ENCODE measurements around the gene USP6NL.

USP6NL gene

DNA sequence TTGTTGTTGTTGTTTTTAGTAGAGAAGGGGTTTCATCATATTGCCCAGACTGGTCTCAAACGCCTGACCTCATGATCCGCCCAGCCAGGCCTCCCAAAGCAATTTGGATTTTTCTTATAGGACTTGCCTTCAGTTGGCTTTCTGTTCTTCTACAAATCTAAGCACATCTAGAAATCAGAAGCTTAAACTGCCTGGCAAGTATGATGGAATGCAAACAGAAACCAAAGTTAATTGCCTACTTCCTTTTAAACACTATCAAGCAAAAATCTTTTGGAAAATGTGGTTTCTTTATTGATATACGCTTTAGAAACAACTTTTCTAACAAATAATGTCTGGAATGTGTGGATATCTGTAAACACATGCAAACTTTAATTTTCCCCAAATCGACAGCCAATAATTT, 64.9 kb downstream of the USP6NL start:
- Histone ChIP-seq H3K27ac (ENCODE audit: low read length) (no peak overlapping the region), H3K27me3 (ENCODE audit: low read depth, low read length) (no peaks in the 10 kb centered on the region), H3K9me3 (ENCODE audit: control insufficient read depth in 1 of 2, low read length in 2 of 2) (no peaks in the 10 kb centered on the region), H3K4me3 (ENCODE audit: low read depth in 1 of 2, low read length in 2 of 2) (no peak overlapping the region), H3K4me1 (ENCODE audit: control insufficient read depth in 1 of 2, insufficient read depth in 2 of 2, low read length in 2 of 2) (peaks cover 4 to 5% of the 10 kb centered on the region in 2 donors), H3K36me3 (ENCODE audit: control insufficient read depth in 1 of 2, insufficient read depth in 2 of 2, low read length in 2 of 2) (no peaks in the 10 kb centered on the region)

GRCh38 chr10:11541296-11541695, 70.2 kb downstream of the USP6NL start:
- H3K27me3 ChIP-seq (ENCODE audit: low read depth, low read length) = no peaks in the 10 kb centered on the region
- H3K4me1 ChIP-seq (ENCODE audit: control insufficient read depth in 1 of 2, insufficient read depth in 2 of 2, low read length in 2 of 2) = no peaks in the 10 kb centered on the region
- H3K27ac ChIP-seq (ENCODE audit: low read length) = no peak overlapping the region
- no peaks in the 10 kb centered on the region for H3K36me3 ChIP-seq (ENCODE audit: control insufficient read depth in 1 of 2, insufficient read depth in 2 of 2, low read length in 2 of 2)
- no peak overlapping the region for H3K4me3 ChIP-seq (ENCODE audit: low read depth in 1 of 2, low read length in 2 of 2)
- H3K9me3 ChIP-seq (ENCODE audit: control insufficient read depth in 1 of 2, low read length in 2 of 2) = no peaks in the 10 kb centered on the region

DNA sequence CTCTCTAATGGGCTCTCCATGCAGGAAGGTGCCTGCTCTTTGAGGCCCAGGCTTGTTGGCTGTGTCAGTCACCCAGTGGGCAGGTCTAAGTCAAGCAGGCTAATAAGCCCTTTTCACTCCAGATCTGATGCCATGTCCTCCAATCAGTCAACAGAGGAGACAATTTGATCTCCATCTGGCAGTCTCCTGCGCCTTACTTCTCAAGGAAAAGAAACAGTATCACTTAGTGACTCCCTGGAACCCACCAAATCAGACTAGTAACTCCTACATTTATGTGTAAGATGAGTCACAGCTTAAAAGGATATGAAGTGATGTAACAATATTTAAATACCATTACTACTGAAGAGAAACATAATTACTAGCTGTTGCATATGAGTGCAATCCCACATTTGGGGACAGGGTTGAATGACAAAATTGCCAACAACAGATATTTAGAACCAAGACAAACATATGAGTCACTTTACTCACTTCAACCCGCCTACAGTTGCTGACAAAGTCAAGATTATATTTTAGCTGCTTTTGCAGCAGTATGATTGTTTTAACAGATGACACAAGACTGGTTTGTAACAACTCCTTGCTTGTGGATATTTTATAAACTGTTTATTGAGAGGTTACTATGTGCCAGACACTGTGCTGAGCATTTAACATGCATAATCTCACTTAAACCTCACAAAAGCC, 72.1 kb downstream of the USP6NL start:
- Histone ChIP-seq H3K27me3 (ENCODE audit: low read depth, low read length) (no peaks in the 10 kb centered on the region), H3K4me3 (ENCODE audit: low read depth in 1 of 2, low read length in 2 of 2) (no peak overlapping the region), H3K4me1 (ENCODE audit: control insufficient read depth in 1 of 2, insufficient read depth in 2 of 2, low read length in 2 of 2) (no peaks in the 10 kb centered on the region), H3K27ac (ENCODE audit: low read length) (no peak overlapping the region), H3K9me3 (ENCODE audit: control insufficient read depth in 1 of 2, low read length in 2 of 2) (no peaks in the 10 kb centered on the region), H3K36me3 (ENCODE audit: control insufficient read depth in 1 of 2, insufficient read depth in 2 of 2, low read length in 2 of 2) (no peaks in the 10 kb centered on the region)

GRCh38 chr10:11538834-11539190, 72.6 kb downstream of the USP6NL start:
- Histone ChIP-seq H3K9me3 (ENCODE audit: control insufficient read depth in 1 of 2, low read length in 2 of 2) (no peaks in the 10 kb centered on the region), H3K4me3 (ENCODE audit: low read depth in 1 of 2, low read length in 2 of 2) (no peak overlapping the region), H3K27ac (ENCODE audit: low read length) (no peak overlapping the region), H3K27me3 (ENCODE audit: low read depth, low read length) (no peaks in the 10 kb centered on the region), H3K4me1 (ENCODE audit: control insufficient read depth in 1 of 2, insufficient read depth in 2 of 2, low read length in 2 of 2) (no peaks in the 10 kb centered on the region), H3K36me3 (ENCODE audit: control insufficient read depth in 1 of 2, insufficient read depth in 2 of 2, low read length in 2 of 2) (no peaks in the 10 kb centered on the region)

DNA sequence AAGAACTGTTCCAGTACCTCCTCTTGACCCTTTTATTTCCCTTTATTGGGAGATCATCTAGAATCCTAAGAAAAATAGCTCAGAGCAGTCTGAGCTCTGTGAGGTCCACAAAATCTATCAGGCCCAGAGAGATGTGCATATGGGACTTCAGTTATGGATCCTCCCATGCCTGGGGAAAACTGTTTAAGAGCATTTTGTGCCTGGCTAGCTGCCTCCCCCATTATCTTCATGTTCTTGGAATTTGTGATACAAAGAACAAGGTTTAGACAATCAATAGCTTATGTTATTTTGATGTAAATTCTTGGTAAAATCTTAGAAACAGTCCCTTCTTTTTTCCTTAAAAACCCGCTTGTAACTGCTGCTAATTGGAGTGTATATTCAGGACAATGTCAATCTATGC, 75.2 kb downstream of the USP6NL start:
- no peaks in the 10 kb centered on the region for H3K36me3 ChIP-seq (ENCODE audit: control insufficient read depth in 1 of 2, insufficient read depth in 2 of 2, low read length in 2 of 2)
- H3K4me1 ChIP-seq (ENCODE audit: control insufficient read depth in 1 of 2, insufficient read depth in 2 of 2, low read length in 2 of 2) = peaks cover 0 to 6% of the 10 kb centered on the region in 2 donors
- H3K27me3 ChIP-seq (ENCODE audit: low read depth, low read length) = no peaks in the 10 kb centered on the region
- H3K4me3 ChIP-seq (ENCODE audit: low read depth in 1 of 2, low read length in 2 of 2) = no peak overlapping the region
- H3K27ac ChIP-seq (ENCODE audit: low read length) = no peak overlapping the region
- no peaks in the 10 kb centered on the region for H3K9me3 ChIP-seq (ENCODE audit: control insufficient read depth in 1 of 2, low read length in 2 of 2)

GRCh38 chr10:11535346-11535959, 76.0 kb downstream of the USP6NL start:
- H3K27ac ChIP-seq (ENCODE audit: low read length) = no peak overlapping the region

GRCh38 chr10:11533328-11533781, 78.1 kb downstream of the USP6NL start:
- Histone ChIP-seq H3K27ac (ENCODE audit: low read length) (no peak overlapping the region), H3K4me3 (ENCODE audit: low read depth in 1 of 2, low read length in 2 of 2) (no peak overlapping the region), H3K9me3 (ENCODE audit: control insufficient read depth in 1 of 2, low read length in 2 of 2) (no peaks in the 10 kb centered on the region), H3K4me1 (ENCODE audit: control insufficient read depth in 1 of 2, insufficient read depth in 2 of 2, low read length in 2 of 2) (peaks cover 6% of the 10 kb centered on the region in 2 donors), H3K36me3 (ENCODE audit: control insufficient read depth in 1 of 2, insufficient read depth in 2 of 2, low read length in 2 of 2) (no peaks in the 10 kb centered on the region), H3K27me3 (ENCODE audit: low read depth, low read length) (no peaks in the 10 kb centered on the region)

More at GRCh38 chr10:11535346-11535959, 76.0 kb downstream of the USP6NL start:
- no peaks in the 10 kb centered on the region for H3K9me3 ChIP-seq (ENCODE audit: control insufficient read depth in 1 of 2, low read length in 2 of 2)
- no peaks in the 10 kb centered on the region for H3K27me3 ChIP-seq (ENCODE audit: low read depth, low read length)
- H3K4me3 ChIP-seq (ENCODE audit: low read depth in 1 of 2, low read length in 2 of 2) = no peak overlapping the region
- H3K4me1 ChIP-seq (ENCODE audit: control insufficient read depth in 1 of 2, insufficient read depth in 2 of 2, low read length in 2 of 2) = peaks cover 0 to 6% of the 10 kb centered on the region in 2 donors
- H3K36me3 ChIP-seq (ENCODE audit: control insufficient read depth in 1 of 2, insufficient read depth in 2 of 2, low read length in 2 of 2) = no peaks in the 10 kb centered on the region

DNA sequence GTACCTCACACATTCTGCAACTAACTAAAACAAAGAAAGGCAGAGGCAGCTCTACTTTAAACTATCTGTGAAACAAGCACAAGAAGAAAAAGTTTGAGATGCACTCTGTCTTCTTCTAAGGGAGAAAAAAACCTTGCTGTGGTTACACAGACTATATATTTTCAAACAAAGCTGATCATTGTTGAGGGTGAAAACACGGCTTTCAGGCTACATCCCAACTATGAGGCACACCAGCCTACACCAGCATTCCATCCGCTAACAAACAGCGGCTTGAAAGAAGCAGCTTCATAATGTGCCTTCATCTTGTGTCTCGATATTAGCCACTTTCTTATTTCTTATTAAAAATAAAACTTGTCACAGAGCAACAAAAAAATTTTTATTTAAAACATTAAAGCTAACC, 79.1 kb downstream of the USP6NL start:
- Histone ChIP-seq H3K4me3 (ENCODE audit: low read depth in 1 of 2, low read length in 2 of 2) (peak overlapping the region in 1 of 2 donors; percentile 33), H3K9me3 (ENCODE audit: control insufficient read depth in 1 of 2, low read length in 2 of 2) (no peaks in the 10 kb centered on the region), H3K27me3 (ENCODE audit: low read depth, low read length) (no peaks in the 10 kb centered on the region), H3K27ac (ENCODE audit: low read length) (no peak overlapping the region), H3K36me3 (ENCODE audit: control insufficient read depth in 1 of 2, insufficient read depth in 2 of 2, low read length in 2 of 2) (no peaks in the 10 kb centered on the region), H3K4me1 (ENCODE audit: control insufficient read depth in 1 of 2, insufficient read depth in 2 of 2, low read length in 2 of 2) (peaks cover 6 to 7% of the 10 kb centered on the region in 2 donors)

- no peak overlapping the region for H3K4me3 ChIP-seq (ENCODE audit: low read depth in 1 of 2, low read length in 2 of 2)
- H3K9me3 ChIP-seq (ENCODE audit: control insufficient read depth in 1 of 2, low read length in 2 of 2) = no peaks in the 10 kb centered on the region
- H3K4me1 ChIP-seq (ENCODE audit: control insufficient read depth in 1 of 2, insufficient read depth in 2 of 2, low read length in 2 of 2) = peaks cover 6 to 7% of the 10 kb centered on the region in 2 donors
- no peak overlapping the region for H3K27ac ChIP-seq (ENCODE audit: low read length)
- H3K36me3 ChIP-seq (ENCODE audit: control insufficient read depth in 1 of 2, insufficient read depth in 2 of 2, low read length in 2 of 2) = no peaks in the 10 kb centered on the region
- no peaks in the 10 kb centered on the region for H3K27me3 ChIP-seq (ENCODE audit: low read depth, low read length)
These were observed 80.6 kb downstream of the USP6NL start for GRCh38 chr10:11530806-11531205.

DNA sequence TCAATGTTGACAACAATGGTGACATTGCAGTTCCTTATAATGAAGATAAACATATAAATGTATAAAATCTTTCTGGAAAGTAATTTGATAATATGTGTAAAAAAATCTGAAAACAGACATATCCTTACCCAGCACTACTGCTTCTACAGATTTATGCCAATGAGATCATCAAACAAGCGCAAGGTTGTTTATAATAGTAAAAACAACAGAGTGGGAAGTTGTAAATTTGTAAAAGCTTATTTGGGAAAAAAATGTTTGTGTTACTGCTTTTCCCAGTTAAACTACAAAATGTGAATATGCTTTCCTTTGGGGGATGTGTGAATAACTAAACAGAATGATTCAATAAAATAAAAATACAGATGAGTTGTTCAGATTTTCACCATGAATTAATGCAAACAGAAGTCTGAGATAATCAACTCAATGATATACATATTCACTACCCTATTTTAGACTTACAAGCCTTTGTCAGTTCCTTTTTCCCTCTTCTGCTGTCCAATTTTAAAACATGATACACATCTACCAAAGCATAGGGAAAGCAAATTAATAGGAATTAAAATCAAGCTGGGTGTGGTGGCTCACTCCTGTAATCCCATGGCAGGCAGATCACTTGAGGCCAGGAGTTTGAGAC, 82.1 kb downstream of the USP6NL start:
- Histone ChIP-seq H3K4me1 (ENCODE audit: control insufficient read depth in 1 of 2, insufficient read depth in 2 of 2, low read length in 2 of 2) (peaks cover 6 to 7% of the 10 kb centered on the region in 2 donors), H3K27ac (ENCODE audit: low read length) (no peak overlapping the region), H3K27me3 (ENCODE audit: low read depth, low read length) (no peaks in the 10 kb centered on the region), H3K36me3 (ENCODE audit: control insufficient read depth in 1 of 2, insufficient read depth in 2 of 2, low read length in 2 of 2) (no peaks in the 10 kb centered on the region), H3K9me3 (ENCODE audit: control insufficient read depth in 1 of 2, low read length in 2 of 2) (no peaks in the 10 kb centered on the region), H3K4me3 (ENCODE audit: low read depth in 1 of 2, low read length in 2 of 2) (no peak overlapping the region)

GRCh38 chr10:11528286-11528685, 83.2 kb downstream of the USP6NL start:
- no peaks in the 10 kb centered on the region for H3K9me3 ChIP-seq (ENCODE audit: control insufficient read depth in 1 of 2, low read length in 2 of 2)
- H3K4me3 ChIP-seq (ENCODE audit: low read depth in 1 of 2, low read length in 2 of 2) = peak overlapping the region; percentile 10 to 41
- H3K27ac ChIP-seq (ENCODE audit: low read length) = peak overlapping the region; percentile 65
- H3K27me3 ChIP-seq (ENCODE audit: low read depth, low read length) = no peaks in the 10 kb centered on the region
- no peaks in the 10 kb centered on the region for H3K36me3 ChIP-seq (ENCODE audit: control insufficient read depth in 1 of 2, insufficient read depth in 2 of 2, low read length in 2 of 2)
- H3K4me1 ChIP-seq (ENCODE audit: control insufficient read depth in 1 of 2, insufficient read depth in 2 of 2, low read length in 2 of 2) = peaks cover 5 to 7% of the 10 kb centered on the region in 2 donors
